ENCODE results near the gene PALLD. TPM values are rescaled to one million over a fixed set of nuclear protein-coding genes. Genes with fewer than 3 reads are reported as not detected.

PALLD gene
- total RNA-seq, 1 donor from 2014 or later: 12.1 TPM

- intact Hi-C loops (cut with micrococcal nuclease): no loop called here
These were observed 254.7 kb downstream of the PALLD start for GRCh38 chr4:168751263-168752225.

- intact Hi-C loops (cut with micrococcal nuclease): no loop called here
These were observed 259.0 kb downstream of the PALLD start for GRCh38 chr4:168755598-168756477.

GRCh38 chr4:168757500-168757899, 260.6 kb downstream of the PALLD start:
- intact Hi-C loops (cut with micrococcal nuclease): no loop called here

- intact Hi-C loops (cut with micrococcal nuclease): no loop called here
These were observed 261.6 kb downstream of the PALLD start for GRCh38 chr4:168758351-168758876.

GRCh38 chr4:168759321-168759720, 262.5 kb downstream of the PALLD start:
- intact Hi-C loops (cut with micrococcal nuclease): no loop called here

- intact Hi-C loops (cut with micrococcal nuclease): no loop called here
These were observed 263.2 kb downstream of the PALLD start for GRCh38 chr4:168759959-168760527.

GRCh38 chr4:168761066-168761465, 264.2 kb downstream of the PALLD start:
- intact Hi-C loops (cut with micrococcal nuclease): no loop called here

- intact Hi-C loops (cut with micrococcal nuclease): no loop called here
These were observed 268.5 kb downstream of the PALLD start for GRCh38 chr4:168765322-168765721.

- intact Hi-C loops (cut with micrococcal nuclease): no loop called here
These were observed 268.9 kb downstream of the PALLD start for GRCh38 chr4:168765726-168766125.

GRCh38 chr4:168766604-168767316, 269.9 kb downstream of the PALLD start:
- intact Hi-C loops (cut with micrococcal nuclease): no loop called here

- intact Hi-C loops (cut with micrococcal nuclease): no loop called here
These were observed 272.6 kb downstream of the PALLD start for GRCh38 chr4:168769416-168769815.

- intact Hi-C loops (cut with micrococcal nuclease): no loop called here
These were observed 273.0 kb downstream of the PALLD start for GRCh38 chr4:168769837-168770236.

GRCh38 chr4:168771251-168771650, 274.4 kb downstream of the PALLD start:
- intact Hi-C loops (cut with micrococcal nuclease): no loop called here

- intact Hi-C loops (cut with micrococcal nuclease): no loop called here
These were observed 276.7 kb downstream of the PALLD start for GRCh38 chr4:168773388-168774195.

- intact Hi-C loops (cut with micrococcal nuclease): no loop called here
These were observed 279.5 kb downstream of the PALLD start for GRCh38 chr4:168776382-168776781.

- intact Hi-C loops (cut with micrococcal nuclease): no loop called here
These were observed 280.6 kb downstream of the PALLD start for GRCh38 chr4:168777277-168777965.

- intact Hi-C loops (cut with micrococcal nuclease): no loop called here
These were observed 284.5 kb downstream of the PALLD start for GRCh38 chr4:168781341-168781740.

- intact Hi-C loops (cut with micrococcal nuclease): no loop called here
These were observed 285.1 kb downstream of the PALLD start for GRCh38 chr4:168781926-168782325.

- intact Hi-C loops (cut with micrococcal nuclease): no loop called here
These were observed 285.6 kb downstream of the PALLD start for GRCh38 chr4:168782439-168782838.

All from T-helper 1 cell treated with Interleukin-12 subunit alpha and Interleukin-12 subunit beta and Interleukin-4 antibody, amounts not matched to agents 30 ng/mL and 1 ng/mL, for 36 hours (primary cell).